Measurements from ENCODE around the gene DMRTB1. TPM values are rescaled to one million over a fixed set of nuclear protein-coding genes. Genes with fewer than 3 reads are reported as not detected.

Gene DMRTB1
- total and polyA plus RNA-seq, 7 donors, result not detected

DNA sequence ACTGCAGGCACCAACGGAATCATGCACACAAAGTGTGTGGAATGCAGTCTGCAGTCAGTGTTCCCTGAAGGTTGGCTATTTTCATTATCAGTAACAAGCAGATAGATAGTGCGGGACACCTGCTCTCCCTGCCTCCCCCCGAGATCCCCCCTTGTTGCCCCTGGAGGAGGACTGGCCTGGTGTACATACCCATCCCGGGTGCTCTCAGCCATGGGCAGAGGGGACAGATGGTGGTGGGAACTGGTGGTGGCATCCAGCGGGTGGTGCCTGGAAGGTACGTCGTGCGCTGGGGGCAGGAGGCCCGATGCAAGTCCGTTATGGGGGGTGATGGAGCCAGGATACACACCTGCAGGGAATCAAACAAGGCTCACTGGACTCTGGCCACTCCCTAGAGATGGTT lies 55.2 kb downstream of the DMRTB1 start:
- no peaks in the 10 kb centered on the region for H3K9me3 ChIP-seq
- intact Hi-C loops (cut with DNase I), result no loop called here
- TF ChIP-seq, protein P1, sequence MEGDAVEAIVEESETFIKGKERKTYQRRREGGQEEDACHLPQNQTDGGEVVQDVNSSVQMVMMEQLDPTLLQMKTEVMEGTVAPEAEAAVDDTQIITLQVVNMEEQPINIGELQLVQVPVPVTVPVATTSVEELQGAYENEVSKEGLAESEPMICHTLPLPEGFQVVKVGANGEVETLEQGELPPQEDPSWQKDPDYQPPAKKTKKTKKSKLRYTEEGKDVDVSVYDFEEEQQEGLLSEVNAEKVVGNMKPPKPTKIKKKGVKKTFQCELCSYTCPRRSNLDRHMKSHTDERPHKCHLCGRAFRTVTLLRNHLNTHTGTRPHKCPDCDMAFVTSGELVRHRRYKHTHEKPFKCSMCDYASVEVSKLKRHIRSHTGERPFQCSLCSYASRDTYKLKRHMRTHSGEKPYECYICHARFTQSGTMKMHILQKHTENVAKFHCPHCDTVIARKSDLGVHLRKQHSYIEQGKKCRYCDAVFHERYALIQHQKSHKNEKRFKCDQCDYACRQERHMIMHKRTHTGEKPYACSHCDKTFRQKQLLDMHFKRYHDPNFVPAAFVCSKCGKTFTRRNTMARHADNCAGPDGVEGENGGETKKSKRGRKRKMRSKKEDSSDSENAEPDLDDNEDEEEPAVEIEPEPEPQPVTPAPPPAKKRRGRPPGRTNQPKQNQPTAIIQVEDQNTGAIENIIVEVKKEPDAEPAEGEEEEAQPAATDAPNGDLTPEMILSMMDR (IDR thresholded peaks at IDR 0.05), result no peak
- ATAC-seq (no peak), DNase-seq (no peak)
- no peak overlapping the region for H3K4me3 ChIP-seq
- no peaks in the 10 kb centered on the region for H3K27me3 ChIP-seq (ENCODE audit: insufficient read depth in 3 of 3, low read length in 2 of 3)
- H3K27ac ChIP-seq, result no peak overlapping the region
- 87 to 93% (median 93%) methylated on average over 10 of the region's 10 CpGs for WGBS, 3 donors
- no peaks in the 10 kb centered on the region for H3K36me3 ChIP-seq (ENCODE audit: insufficient read depth in 1 of 2, low read depth in 1 of 2)
- H3K4me1 ChIP-seq, result no peaks in the 10 kb centered on the region

DNA sequence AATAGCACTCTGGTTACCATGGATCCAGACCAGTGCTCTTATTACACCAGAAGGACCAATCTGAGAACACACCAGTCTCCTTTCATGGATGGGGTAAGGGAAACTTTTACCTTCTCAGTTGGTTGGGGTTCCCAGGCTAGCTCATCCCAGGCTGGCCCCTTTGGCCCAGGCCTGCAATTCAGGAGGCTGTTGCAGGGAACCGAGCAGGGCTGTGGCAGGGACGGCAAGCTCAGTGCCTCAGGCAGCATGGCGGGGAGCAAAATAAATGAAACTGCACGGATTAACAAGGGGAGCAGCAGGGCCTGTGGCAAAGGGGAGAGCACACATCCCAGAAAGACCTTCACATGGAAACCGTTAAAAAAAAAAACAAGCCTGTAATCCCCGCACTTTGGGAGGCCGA lies 57.0 kb downstream of the DMRTB1 start:
- H3K27ac ChIP-seq, result no peak overlapping the region
- H3K27me3 ChIP-seq (ENCODE audit: insufficient read depth in 3 of 3, low read length in 2 of 3), result no peaks in the 10 kb centered on the region
- H3K4me1 ChIP-seq, result no peaks in the 10 kb centered on the region
- no peaks in the 10 kb centered on the region for H3K36me3 ChIP-seq (ENCODE audit: insufficient read depth in 1 of 2, low read depth in 1 of 2)
- no peak for ATAC-seq
- no peak for DNase-seq
- TF ChIP-seq, protein P1 (IDR thresholded peaks at IDR 0.05), result no peak
- H3K4me3 ChIP-seq, result no peak overlapping the region
- 97 to 98% (median 97%) methylated on average over 7 of the region's 7 CpGs for WGBS, 3 donors
- intact Hi-C loops (cut with DNase I), result no loop called here
- H3K9me3 ChIP-seq, result no peaks in the 10 kb centered on the region

Other genes with a start within 250 kb of the DMRTB1 start
- 10 to 100 TPM; 50.0 to 57.3 (median 54.2) TPM for gene CZIB, start 238.8 kb upstream of the DMRTB1 start, total RNA-seq
- 10 to 100 TPM; 47.8 to 70.9 (median 49.3) TPM for gene CZIB, start 238.8 kb upstream of the DMRTB1 start, polyA plus RNA-seq
- 10 to 100 TPM; 15.9 to 33.6 (median 26.4) TPM for gene MAGOH, start 220.9 kb upstream of the DMRTB1 start, total RNA-seq
- gene MAGOH, start 220.9 kb upstream of the DMRTB1 start, polyA plus RNA-seq, result 100 to 1,000 TPM in 1 of 3 donors, 10 to 100 TPM in 2; 47.2 to 103 (median 59.2) TPM
- 1 to 10 TPM in 2 of 4 donors, under 1 TPM in 2; 0.79 to 2.4 (median 1.1) TPM for gene LRP8, start 131.3 kb upstream of the DMRTB1 start, total RNA-seq
- gene LRP8, start 131.3 kb upstream of the DMRTB1 start, polyA plus RNA-seq, result 1 to 10 TPM in 1 of 3 donors, under 1 TPM in 2; 0.17 to 1.2 (median 0.94) TPM